OCI-LY3 (cell line): ENCODE data around the gene RHOT1.
"Not testable (repeated sequence)": the region's sequence is repeated elsewhere in the genome, so short reads cannot be mapped to it uniquely, and the experiment has no call there.

ENCODE experiments used
- H2AFZ ChIP-seq: fragments of 200-600, 300-600 bp; shearing (Covaris generic); 2 replicates; pipeline ENCODE4 v1.6.0; 2014; ENCODE audit warnings: antibody characterized with exemption, low read depth, low read length
- H3K27ac ChIP-seq: fragments of 200-600, 300-600 bp; sonication (generic); 2 replicates; pipeline ENCODE4 v1.5.1; 2014; ENCODE audit warnings: mild to moderate bottlenecking, low read length, moderate library complexity, mixed read lengths
- H3K27me3 ChIP-seq: fragments of 200-600, 300-600 bp; sonication (generic); 2 replicates; pipeline ENCODE4 v1.6.1; 2014; ENCODE audit warnings: low read depth, low read length, mixed read lengths
- H3K36me3 ChIP-seq: fragments of 200-600, 300-600 bp; sonication (generic); replicated peaks from 2 replicates; pipeline ENCODE3; 2014; ENCODE audit warnings: low read depth, low read length, mixed read lengths
- H3K4me1 ChIP-seq: fragments of 300-600, 200-600 bp; sonication (generic); 2 replicates; pipeline ENCODE4 v1.6.1; 2014; ENCODE audit warnings: low read length, mixed read lengths
- H3K4me2 ChIP-seq: fragments of 200-600, 300-600 bp; sonication (generic); 2 replicates; pipeline ENCODE4 v1.6.1; 2014; ENCODE audit warnings: low read length, mixed read lengths
- H3K4me3 ChIP-seq: fragments of 300-600, 200-600 bp; sonication (generic); 2 replicates; pipeline ENCODE4 v1.5.1; 2014; ENCODE audit warnings: antibody characterized with exemption, mild to moderate bottlenecking, low read length, moderate library complexity
- H3K79me2 ChIP-seq: fragments of 300-600, 200-600 bp; shearing (Covaris generic); 2 replicates; pipeline ENCODE4 v1.6.1; 2014; ENCODE audit warnings: mild to moderate bottlenecking, low read length, mixed read lengths
- H3K9ac ChIP-seq: fragments of 300-600, 200-600 bp; shearing (Covaris generic); 2 replicates; pipeline ENCODE4 v1.6.0; 2014; ENCODE audit warnings: mild to moderate bottlenecking, low read length, moderate library complexity
- H3K9me3 ChIP-seq: fragments of 200-600, 300-600 bp; shearing (Covaris generic); 2 replicates; pipeline ENCODE4 v1.6.1; 2014; ENCODE audit warnings: low read length, mixed read lengths; ENCODE audit not compliant: insufficient read depth
- H4K20me1 ChIP-seq: fragments of 200-600, 300-600 bp; sonication (generic); 2 replicates; pipeline ENCODE4 v1.6.1; 2016; ENCODE audit warnings: low read length, mixed read lengths; ENCODE audit not compliant: insufficient read depth
- EZH2phosphoT487 ChIP-seq: fragments of 200-600 bp; shearing (Covaris generic); IDR thresholded peaks from 2 replicates; pipeline ENCODE4 v1.6.1; 2018; ENCODE audit warnings: antibody characterized with exemption, mixed run types, low read depth
- TF ChIP-seq, protein P1 (sequence below): fragments of 200-600, 300-600 bp; sonication (generic); IDR thresholded peaks from 2 replicates; pipeline ENCODE4 v1.5.1; 2014; ENCODE audit warnings: antibody characterized with exemption, low read length, low read depth

RHOT1 gene

DNA sequence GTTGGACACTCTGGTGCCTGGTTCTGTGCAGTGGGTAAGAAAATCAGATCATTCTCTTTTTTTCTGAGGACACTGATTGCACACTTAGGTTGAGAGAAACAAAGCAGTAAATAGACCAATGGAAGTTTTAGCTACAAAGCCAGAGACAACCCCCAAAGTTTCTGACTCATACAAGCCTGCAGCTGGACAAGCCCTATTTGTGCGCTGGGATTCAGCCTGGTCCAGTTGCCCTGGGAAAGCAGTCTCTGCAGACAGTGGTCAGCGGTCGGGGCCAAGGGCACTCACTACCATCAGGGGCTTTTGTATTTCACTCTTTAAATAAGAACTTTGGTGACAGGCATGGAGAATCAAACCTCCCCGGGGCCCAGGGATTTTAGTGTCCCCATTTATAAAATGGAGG is 117.3 kb downstream of the RHOT1 start:
- Histone ChIP-seq H3K9me3 (no peaks in the 10 kb centered on the region), H3K9ac (no peak overlapping the region), H3K27me3 (peaks cover 76% of the 10 kb centered on the region), H3K27ac (no peak overlapping the region), H3K4me2 (no peak overlapping the region), H3K4me1 (peaks cover 8% of the 10 kb centered on the region), H3K79me2 (no peaks in the 10 kb centered on the region), H2AFZ (no peak overlapping the region), H3K4me3 (no peak overlapping the region), H4K20me1 (peaks cover 8% of the 10 kb centered on the region; the same call in 1 of the 2 replicates), H3K36me3 (no peaks in the 10 kb centered on the region)
- TF ChIP-seq, protein P1, sequence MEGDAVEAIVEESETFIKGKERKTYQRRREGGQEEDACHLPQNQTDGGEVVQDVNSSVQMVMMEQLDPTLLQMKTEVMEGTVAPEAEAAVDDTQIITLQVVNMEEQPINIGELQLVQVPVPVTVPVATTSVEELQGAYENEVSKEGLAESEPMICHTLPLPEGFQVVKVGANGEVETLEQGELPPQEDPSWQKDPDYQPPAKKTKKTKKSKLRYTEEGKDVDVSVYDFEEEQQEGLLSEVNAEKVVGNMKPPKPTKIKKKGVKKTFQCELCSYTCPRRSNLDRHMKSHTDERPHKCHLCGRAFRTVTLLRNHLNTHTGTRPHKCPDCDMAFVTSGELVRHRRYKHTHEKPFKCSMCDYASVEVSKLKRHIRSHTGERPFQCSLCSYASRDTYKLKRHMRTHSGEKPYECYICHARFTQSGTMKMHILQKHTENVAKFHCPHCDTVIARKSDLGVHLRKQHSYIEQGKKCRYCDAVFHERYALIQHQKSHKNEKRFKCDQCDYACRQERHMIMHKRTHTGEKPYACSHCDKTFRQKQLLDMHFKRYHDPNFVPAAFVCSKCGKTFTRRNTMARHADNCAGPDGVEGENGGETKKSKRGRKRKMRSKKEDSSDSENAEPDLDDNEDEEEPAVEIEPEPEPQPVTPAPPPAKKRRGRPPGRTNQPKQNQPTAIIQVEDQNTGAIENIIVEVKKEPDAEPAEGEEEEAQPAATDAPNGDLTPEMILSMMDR, result no peak
- no peak for TF ChIP-seq EZH2phosphoT487

DNA sequence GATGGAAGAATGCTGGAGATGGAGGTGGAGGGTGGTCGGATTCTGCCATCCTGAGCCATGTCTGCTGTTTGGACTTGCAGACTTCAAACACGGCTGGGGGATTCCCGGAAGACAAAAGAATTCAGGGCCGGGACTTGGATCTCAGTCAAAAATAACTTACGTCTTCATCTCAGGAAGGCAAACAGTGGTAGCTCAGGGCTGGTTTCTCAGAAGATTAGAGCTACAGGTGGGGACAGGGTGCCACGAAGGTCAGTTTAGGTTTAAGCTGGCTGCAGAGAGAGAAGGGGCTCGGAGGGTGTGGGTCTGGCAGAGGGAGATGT is 119.1 kb downstream of the RHOT1 start:
- no peak for TF ChIP-seq EZH2phosphoT487
- TF ChIP-seq, protein P1, result no peak
- no peaks in the 10 kb centered on the region for H3K36me3 ChIP-seq
- no peak overlapping the region for H3K4me3 ChIP-seq
- H3K27me3 ChIP-seq, result peaks cover 76% of the 10 kb centered on the region
- peaks cover 8% of the 10 kb centered on the region; the same call in 1 of the 2 replicates for H4K20me1 ChIP-seq
- peaks cover 12% of the 10 kb centered on the region for H3K4me1 ChIP-seq
- H3K9me3 ChIP-seq, result no peaks in the 10 kb centered on the region
- H3K9ac ChIP-seq, result no peak overlapping the region
- no peak overlapping the region for H3K4me2 ChIP-seq
- H2AFZ ChIP-seq, result no peak overlapping the region
- no peak overlapping the region for H3K27ac ChIP-seq
- no peaks in the 10 kb centered on the region for H3K79me2 ChIP-seq

DNA sequence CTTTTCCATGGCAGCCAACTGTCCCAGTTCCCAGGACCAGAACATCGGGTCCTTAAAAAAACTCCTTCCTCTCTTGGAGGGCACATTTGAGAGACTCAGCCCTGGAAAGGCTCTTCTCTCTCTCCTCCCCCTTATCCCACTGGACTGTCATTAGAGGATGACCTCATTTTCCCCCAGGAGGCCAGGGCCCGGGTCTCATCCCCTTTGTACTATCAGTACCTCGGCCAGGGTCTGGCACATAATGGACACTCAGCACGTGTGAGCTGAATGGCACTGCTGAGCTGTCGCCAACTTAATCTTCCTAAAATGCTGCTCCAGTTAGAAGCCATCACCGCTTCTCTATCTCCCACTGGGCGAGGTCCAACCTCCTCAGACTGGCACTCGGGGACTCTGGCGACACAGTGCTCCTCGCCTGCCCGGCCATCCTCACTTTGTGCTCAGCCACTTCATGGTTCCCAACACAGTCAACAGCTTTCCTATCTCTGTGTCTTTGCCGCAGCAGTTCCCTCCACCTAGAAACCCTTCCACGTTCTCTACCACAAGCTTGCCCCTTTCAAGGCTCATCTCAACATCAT is 119.7 kb downstream of the RHOT1 start:
- Histone ChIP-seq H3K4me2 (no peak overlapping the region), H3K27me3 (peaks cover 76% of the 10 kb centered on the region), H3K36me3 (no peaks in the 10 kb centered on the region), H3K4me3 (no peak overlapping the region), H3K9me3 (no peaks in the 10 kb centered on the region), H2AFZ (no peak overlapping the region), H3K27ac (no peak overlapping the region), H3K9ac (no peak overlapping the region), H4K20me1 (peaks cover 10% of the 10 kb centered on the region), H3K79me2 (no peaks in the 10 kb centered on the region), H3K4me1 (peaks cover 12% of the 10 kb centered on the region)
- no peak for TF ChIP-seq EZH2phosphoT487
- TF ChIP-seq, protein P1, result no peak

DNA sequence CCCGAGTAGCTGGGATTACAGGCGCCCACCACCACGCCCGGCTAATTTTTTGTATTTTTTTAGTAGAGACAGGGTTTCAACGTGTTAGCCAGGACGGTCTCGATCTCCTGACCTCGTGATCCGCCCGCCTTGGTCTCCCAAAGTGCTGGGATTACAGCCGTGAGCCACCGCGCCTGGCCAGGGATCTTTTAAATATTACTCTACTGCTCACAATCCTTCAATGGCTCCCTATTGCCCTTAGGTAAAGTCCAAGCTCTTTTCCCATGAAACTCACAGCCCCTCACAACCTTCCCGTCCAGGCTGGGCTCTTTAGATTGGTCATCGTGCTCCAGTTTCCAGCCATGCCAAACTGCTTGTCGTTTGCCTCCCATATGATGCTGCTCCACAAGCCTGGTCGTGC is 121.2 kb downstream of the RHOT1 start:
- not testable (repeated sequence) for H3K27ac ChIP-seq, H3K9ac ChIP-seq, H3K4me2 ChIP-seq, H2AFZ ChIP-seq, H3K9me3 ChIP-seq, H3K36me3 ChIP-seq, H3K79me2 ChIP-seq, H3K4me3 ChIP-seq
- Histone ChIP-seq H3K4me1 (peaks cover 20% of the 10 kb centered on the region), H4K20me1 (peaks cover 22% of the 10 kb centered on the region), H3K27me3 (peaks cover 82% of the 10 kb centered on the region)
